GM12878 (cell line): Measurements from ENCODE around the gene RAC2.

Experiments used
- ATF2 ChIP-seq: IDR thresholded peaks from 2 replicates; pipeline ENCODE4 v1.6.1; 2012; ENCODE audit warnings: low read length, inconsistent platforms
- CTCF ChIP-seq, 3 experiments: IDR thresholded peaks in 2 of 3; conservative IDR thresholded peaks in 1 of 3; 2 replicates each; pipeline ENCODE4 v1.5.1; 2011; ENCODE audit warnings: low read depth in 3 of 3, low read length in 3 of 3, mild to moderate bottlenecking in 3 of 3, control low read depth in 2 of 3, moderate library complexity in 2 of 3, inconsistent platforms in 1 of 3, mixed read lengths in 1 of 3; ENCODE audit not compliant: control insufficient read depth in 2 of 3, insufficient read depth in 1 of 3; ENCODE audit errors: extremely low read depth in 1 of 3
- ELK1 ChIP-seq: IDR thresholded peaks from 2 replicates; pipeline ENCODE4 v1.6.1; 2012; ENCODE audit warnings: low read depth, low read length, improper control_type of control experiment
- FOS ChIP-seq: IDR thresholded peaks from 3 replicates; pipeline ENCODE4 v1.6.1; 2011; ENCODE audit warnings: borderline replicate concordance; ENCODE audit not compliant: insufficient read length; ENCODE audit errors: extremely low read depth
- MTA2 ChIP-seq: fragments of 450-650 bp; IDR thresholded peaks from 2 replicates; pipeline ENCODE4 v1.6.1; 2016; ENCODE audit warnings: low read depth, mild to moderate bottlenecking, moderate library complexity
- NBN ChIP-seq: fragments of 450-650 bp; IDR thresholded peaks from 2 replicates; pipeline ENCODE4 v1.6.1; 2016
- PBX3 ChIP-seq: IDR thresholded peaks from 2 replicates; pipeline ENCODE4 v1.6.1; 2011; ENCODE audit warnings: mild to moderate bottlenecking, low read depth, low read length, moderate library complexity; ENCODE audit not compliant: insufficient replicate concordance
- REST ChIP-seq: IDR thresholded peaks from 2 replicates; pipeline ENCODE4 v1.6.1; 2012; ENCODE audit warnings: mild to moderate bottlenecking, low read depth, low read length
- SMARCA5 ChIP-seq: fragments of 450-650 bp; IDR thresholded peaks from 2 replicates; pipeline ENCODE4 v1.6.1; 2017; ENCODE audit warnings: mild to moderate bottlenecking
- SREBF2 ChIP-seq: IDR thresholded peaks from 2 replicates; pipeline ENCODE4 v1.6.1; 2012; ENCODE audit warnings: mild to moderate bottlenecking, low read length

- TF ChIP-seq MTA2 (no peak), ATF2 (no peak), REST (no peak), PBX3 (no peak), SREBF2 (no peak), NBN (no peak), ELK1 (no peak), CTCF (IDR thresholded peaks at IDR 0.05 in 2 of 3, conservative IDR thresholded peaks at IDR 0.05 in 1 of 3; ENCODE audit: control insufficient read depth in 2 of 3, extremely low read depth in 1 of 3, insufficient read depth in 1 of 3, low read depth in 3 of 3, low read length in 3 of 3) (no peak), SMARCA5 (no peak), FOS (no peak)
These were observed 19.2 kb downstream of the RAC2 start for GRCh38 chr22:37224757-37225420.
